Lower lobe of right lung (tissue), 2 donors: ENCODE results near the gene SRD5A3. TPM values are rescaled to one million over a fixed set of nuclear protein-coding genes. Genes with fewer than 3 reads are reported as not detected.

Experiments
- ATAC-seq, 2 donors: fragments of 200-7000 bp; cut with Tn5 transposase; one replicate each; pipeline ENCODE4 v1.9.1; 2020 to 2022; ENCODE audit warnings: mild to moderate bottlenecking in 2 of 2, moderate library complexity in 2 of 2
- DNase-seq: peaks from one replicate; pipeline ENCODE4 v3.0.0-alpha.2; 2020
- H3K27ac ChIP-seq: fragments of 200-600 bp; one replicate; pipeline ENCODE4 v1.8.0; 2022
- H3K27me3 ChIP-seq: fragments of 200-600 bp; one replicate; pipeline ENCODE4 v1.8.0; 2022; ENCODE audit warnings: low read depth
- H3K36me3 ChIP-seq: fragments of 200-600 bp; one replicate; pipeline ENCODE4 v1.8.0; 2022; ENCODE audit warnings: mild to moderate bottlenecking
- H3K4me1 ChIP-seq: fragments of 200-600 bp; one replicate; pipeline ENCODE4 v1.8.0; 2022
- H3K4me3 ChIP-seq: fragments of 200-600 bp; one replicate; pipeline ENCODE4 v1.8.0; 2022; ENCODE audit warnings: mild to moderate bottlenecking
- H3K9me3 ChIP-seq: fragments of 200-600 bp; one replicate; pipeline ENCODE4 v1.8.0; 2022
- intact Hi-C: fragments of 100-400 bp; cut with DNase I; formaldehyde crosslinking; loops from one replicate; pipeline ENCODE4 v1.11.0; 2022
- total RNA-seq: library from RNA; stranded (reverse); fragmentation: NEBNext Ultra II Directional; extraction: Animal tissue kit (Norgen Biotek cat#: 25700); gene quantifications from one replicate; pipeline ENCODE4 v1.2.1, GENCODE V29; 2021
- TF ChIP-seq, protein P1 (sequence below): fragments of 200-600 bp; IDR thresholded peaks from one replicate; pipeline ENCODE4 v1.8.0; 2022; ENCODE audit warnings: antibody characterized with exemption, mild to moderate bottlenecking
- donor health status: DM: no; HTN: yes; CAD: no; lungs with severe emphysema.

SRD5A3 gene
- total RNA-seq, 1 donor from 2014 or later, result 21.1 TPM

DNA sequence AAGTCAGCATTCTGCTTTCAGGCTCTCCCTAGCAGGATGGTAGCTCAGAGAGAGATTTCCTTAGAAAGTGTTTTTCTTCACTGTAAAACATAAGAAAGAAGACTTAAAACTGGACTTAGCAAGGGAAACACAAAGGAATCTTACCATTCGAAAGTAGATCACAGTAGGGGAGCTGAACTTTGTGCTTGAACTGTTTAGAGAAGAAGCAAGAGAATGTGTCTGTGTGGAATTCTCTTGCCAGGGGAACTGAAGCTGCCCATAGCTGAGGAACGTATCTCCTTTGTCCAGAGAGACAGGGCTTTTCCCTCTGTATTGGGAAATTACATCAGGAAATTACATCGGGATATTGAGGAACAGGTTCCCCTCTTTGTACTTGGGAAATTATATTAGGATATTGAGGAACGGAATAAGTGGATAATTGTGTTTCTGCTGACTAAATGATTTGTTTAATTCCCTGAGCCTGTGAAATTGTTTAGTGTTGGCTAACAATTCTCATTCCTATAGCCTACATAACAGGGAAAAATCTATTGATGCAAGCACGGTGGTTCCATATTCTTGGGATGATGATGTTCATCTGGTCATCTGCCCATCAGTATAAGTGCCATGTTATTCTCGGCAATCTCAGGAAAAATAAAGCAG, 21.2 kb downstream of the SRD5A3 start:
- Histone ChIP-seq H3K36me3 (peaks cover 17% of the 10 kb centered on the region), H3K4me1 (no peaks in the 10 kb centered on the region), H3K27ac (peak overlapping the region; percentile 11), H3K9me3 (no peaks in the 10 kb centered on the region), H3K27me3 (no peaks in the 10 kb centered on the region), H3K4me3 (no peak overlapping the region)
- ATAC-seq (no peak), DNase-seq (no peak)
- intact Hi-C loops, result no loop called here
- TF ChIP-seq, protein P1, sequence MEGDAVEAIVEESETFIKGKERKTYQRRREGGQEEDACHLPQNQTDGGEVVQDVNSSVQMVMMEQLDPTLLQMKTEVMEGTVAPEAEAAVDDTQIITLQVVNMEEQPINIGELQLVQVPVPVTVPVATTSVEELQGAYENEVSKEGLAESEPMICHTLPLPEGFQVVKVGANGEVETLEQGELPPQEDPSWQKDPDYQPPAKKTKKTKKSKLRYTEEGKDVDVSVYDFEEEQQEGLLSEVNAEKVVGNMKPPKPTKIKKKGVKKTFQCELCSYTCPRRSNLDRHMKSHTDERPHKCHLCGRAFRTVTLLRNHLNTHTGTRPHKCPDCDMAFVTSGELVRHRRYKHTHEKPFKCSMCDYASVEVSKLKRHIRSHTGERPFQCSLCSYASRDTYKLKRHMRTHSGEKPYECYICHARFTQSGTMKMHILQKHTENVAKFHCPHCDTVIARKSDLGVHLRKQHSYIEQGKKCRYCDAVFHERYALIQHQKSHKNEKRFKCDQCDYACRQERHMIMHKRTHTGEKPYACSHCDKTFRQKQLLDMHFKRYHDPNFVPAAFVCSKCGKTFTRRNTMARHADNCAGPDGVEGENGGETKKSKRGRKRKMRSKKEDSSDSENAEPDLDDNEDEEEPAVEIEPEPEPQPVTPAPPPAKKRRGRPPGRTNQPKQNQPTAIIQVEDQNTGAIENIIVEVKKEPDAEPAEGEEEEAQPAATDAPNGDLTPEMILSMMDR, result no peak

- TF ChIP-seq, protein P1, result no peak
- DNase-seq (no peak), ATAC-seq (no peak)
- Histone ChIP-seq H3K4me1 (no peaks in the 10 kb centered on the region), H3K4me3 (no peak overlapping the region), H3K27me3 (no peaks in the 10 kb centered on the region), H3K27ac (no peak overlapping the region), H3K9me3 (no peaks in the 10 kb centered on the region), H3K36me3 (peaks cover 17% of the 10 kb centered on the region)
- intact Hi-C loops, result no loop called here
Observed at GRCh38 chr4:55369968-55370367, 23.9 kb downstream of the SRD5A3 start.

GRCh38 chr4:55372259-55372658, 26.2 kb downstream of the SRD5A3 start:
- no peaks in the 10 kb centered on the region for H3K9me3 ChIP-seq
- no peaks in the 10 kb centered on the region for H3K4me1 ChIP-seq
- ATAC-seq (no peak), DNase-seq (no peak)
- H3K27ac ChIP-seq, result no peak overlapping the region
- intact Hi-C loops, result no loop called here
- H3K4me3 ChIP-seq, result no peak overlapping the region
- no peaks in the 10 kb centered on the region for H3K27me3 ChIP-seq
- TF ChIP-seq, protein P1, result no peak
- H3K36me3 ChIP-seq, result peaks cover 12% of the 10 kb centered on the region

- Histone ChIP-seq H3K36me3 (peaks cover 12% of the 10 kb centered on the region), H3K9me3 (no peaks in the 10 kb centered on the region), H3K27ac (no peak overlapping the region), H3K4me1 (no peaks in the 10 kb centered on the region), H3K4me3 (no peak overlapping the region), H3K27me3 (no peaks in the 10 kb centered on the region)
- ATAC-seq, result no peak
- no peak for DNase-seq
- TF ChIP-seq, protein P1, result no peak
- intact Hi-C loops, result no loop called here
Observed at GRCh38 chr4:55373461-55373860, 27.4 kb downstream of the SRD5A3 start.

DNA sequence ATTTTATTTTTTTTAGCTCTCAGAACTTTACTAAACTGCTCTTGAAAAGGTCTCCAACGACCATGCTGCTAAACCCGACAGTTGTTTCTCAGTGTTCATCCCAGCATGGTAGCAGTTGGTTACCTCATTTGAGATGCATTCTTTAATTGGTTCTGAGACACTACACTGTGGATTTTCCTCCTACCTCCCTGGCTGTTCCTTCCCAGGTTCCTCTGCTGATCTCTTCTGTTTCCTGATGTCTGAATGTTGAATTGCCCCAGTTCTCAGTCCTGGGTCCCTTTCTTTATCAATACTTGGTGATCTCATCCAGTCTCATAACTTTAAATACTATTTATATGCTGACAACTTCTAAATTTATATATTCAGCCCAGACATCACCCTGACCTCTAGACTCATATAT, 30.7 kb downstream of the SRD5A3 start:
- TF ChIP-seq, protein P1, result no peak
- intact Hi-C loops, result no loop called here

More for the DNA sequence above, 30.7 kb downstream of the SRD5A3 start:
- H3K36me3 ChIP-seq, result no peaks in the 10 kb centered on the region
- no peaks in the 10 kb centered on the region for H3K4me1 ChIP-seq
- H3K27ac ChIP-seq, result no peak overlapping the region
- H3K27me3 ChIP-seq, result no peaks in the 10 kb centered on the region
- no peaks in the 10 kb centered on the region for H3K9me3 ChIP-seq
- no peak for DNase-seq
- no peak for ATAC-seq
- H3K4me3 ChIP-seq, result no peak overlapping the region
